Epithelial cell of esophagus (primary cell): ENCODE measurements around the gene NPIPB4.
"Not testable (repeated sequence)": the region's sequence is repeated elsewhere in the genome, so short reads cannot be mapped to it uniquely, and the experiment has no call there.

Experiments
- DNase-seq: peaks from one replicate; pipeline ENCODE4 v3.0.0; 2010; ENCODE audit warnings: low read depth
- H3K4me3 ChIP-seq: 2 replicates; pipeline ENCODE4 v1.5.1; 2011; ENCODE audit warnings: mild to moderate bottlenecking, low read length, control low read depth
- TF ChIP-seq, protein P1 (sequence below): IDR thresholded peaks from 2 replicates; pipeline ENCODE4 v1.5.1; 2011; ENCODE audit warnings: low read depth, mild to moderate bottlenecking, low read length, control low read depth, inconsistent platforms; ENCODE audit not compliant: insufficient read depth; ENCODE audit errors: missing control alignments

The NPIPB4 gene

DNA sequence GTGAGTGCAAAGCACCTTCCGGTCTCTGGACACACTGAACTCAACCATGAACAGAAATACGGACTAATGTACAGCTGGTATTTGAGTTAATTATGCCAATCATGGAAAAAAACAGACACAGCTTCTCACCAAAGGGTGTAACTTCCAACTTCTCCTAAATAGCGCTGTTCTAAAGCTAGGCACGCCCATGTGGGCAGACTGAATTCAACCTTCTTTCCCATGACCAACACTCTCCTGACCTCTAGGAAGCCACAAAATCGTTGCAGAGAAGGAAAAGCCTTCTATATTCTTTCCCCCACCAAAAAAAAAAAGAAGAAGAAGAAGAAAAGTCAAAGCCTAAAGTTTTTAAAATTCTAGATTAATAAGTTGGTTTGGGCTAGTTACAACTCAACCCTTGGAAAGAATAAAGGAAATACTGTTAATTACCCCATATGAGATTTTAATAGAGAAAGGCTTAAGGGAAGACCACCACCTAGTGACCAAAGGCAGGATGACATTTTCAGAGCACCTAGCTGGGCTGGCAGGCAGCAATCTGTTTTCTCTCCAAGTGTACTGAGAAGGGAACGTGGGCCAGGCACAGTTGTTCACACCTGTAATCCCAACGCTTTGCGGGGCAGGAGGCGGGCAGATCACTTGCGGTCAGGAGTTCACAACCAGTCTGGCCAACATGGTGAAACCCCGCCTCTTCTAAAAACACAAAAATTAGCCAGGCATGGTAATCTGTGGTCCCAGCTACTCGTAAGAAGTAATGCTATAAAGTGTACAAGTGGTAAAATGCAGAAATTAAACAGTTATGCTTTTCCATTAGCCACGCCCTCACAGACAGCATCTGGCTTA is 55.8 kb downstream of the NPIPB4 start:
- peak; percentile 63 for DNase-seq
- TF ChIP-seq, protein P1, sequence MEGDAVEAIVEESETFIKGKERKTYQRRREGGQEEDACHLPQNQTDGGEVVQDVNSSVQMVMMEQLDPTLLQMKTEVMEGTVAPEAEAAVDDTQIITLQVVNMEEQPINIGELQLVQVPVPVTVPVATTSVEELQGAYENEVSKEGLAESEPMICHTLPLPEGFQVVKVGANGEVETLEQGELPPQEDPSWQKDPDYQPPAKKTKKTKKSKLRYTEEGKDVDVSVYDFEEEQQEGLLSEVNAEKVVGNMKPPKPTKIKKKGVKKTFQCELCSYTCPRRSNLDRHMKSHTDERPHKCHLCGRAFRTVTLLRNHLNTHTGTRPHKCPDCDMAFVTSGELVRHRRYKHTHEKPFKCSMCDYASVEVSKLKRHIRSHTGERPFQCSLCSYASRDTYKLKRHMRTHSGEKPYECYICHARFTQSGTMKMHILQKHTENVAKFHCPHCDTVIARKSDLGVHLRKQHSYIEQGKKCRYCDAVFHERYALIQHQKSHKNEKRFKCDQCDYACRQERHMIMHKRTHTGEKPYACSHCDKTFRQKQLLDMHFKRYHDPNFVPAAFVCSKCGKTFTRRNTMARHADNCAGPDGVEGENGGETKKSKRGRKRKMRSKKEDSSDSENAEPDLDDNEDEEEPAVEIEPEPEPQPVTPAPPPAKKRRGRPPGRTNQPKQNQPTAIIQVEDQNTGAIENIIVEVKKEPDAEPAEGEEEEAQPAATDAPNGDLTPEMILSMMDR = peak; percentile 54
- H3K4me3 ChIP-seq = not testable (repeated sequence)

DNA sequence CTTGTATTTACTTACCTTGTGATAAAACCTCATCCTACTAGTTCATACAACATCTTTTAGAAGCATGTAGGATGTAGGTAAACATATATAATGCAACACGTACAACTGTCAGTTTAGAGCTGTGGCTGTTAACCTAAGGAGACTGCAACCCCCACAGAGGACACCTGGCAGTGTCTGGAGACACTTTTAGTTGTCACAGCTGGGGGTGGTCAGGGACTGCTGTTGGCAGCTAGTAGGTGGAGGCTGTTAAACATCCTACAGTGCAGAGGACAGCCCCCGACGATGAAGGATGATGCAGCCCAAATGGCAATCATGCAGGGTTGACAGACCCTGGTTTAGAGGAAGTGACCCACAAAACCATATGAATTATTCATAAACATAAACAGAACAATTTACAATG is 59.0 kb downstream of the NPIPB4 start:
- H3K4me3 ChIP-seq, DNase-seq: not testable (repeated sequence)

DNA sequence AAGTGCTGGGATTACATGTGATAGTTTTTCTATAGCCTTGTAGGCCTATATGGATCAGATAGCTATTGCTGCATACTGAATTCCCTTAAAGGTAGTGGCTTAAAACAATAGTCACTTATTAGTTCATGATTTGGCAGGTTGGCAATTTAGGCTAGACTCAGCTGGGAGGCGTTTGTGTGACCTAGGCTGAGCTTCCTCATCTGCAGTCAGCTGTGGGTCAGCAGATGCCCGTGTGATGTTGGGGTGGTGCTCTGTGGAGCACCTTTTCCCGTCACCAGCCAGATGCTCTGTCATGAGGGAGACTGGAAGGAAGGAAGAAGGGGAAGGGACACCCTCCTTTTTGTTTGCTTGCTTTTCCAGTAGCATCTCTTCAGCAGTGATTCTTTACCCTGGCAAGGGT is 64.2 kb downstream of the NPIPB4 start:
- DNase-seq, H3K4me3 ChIP-seq: not testable (repeated sequence)

DNA sequence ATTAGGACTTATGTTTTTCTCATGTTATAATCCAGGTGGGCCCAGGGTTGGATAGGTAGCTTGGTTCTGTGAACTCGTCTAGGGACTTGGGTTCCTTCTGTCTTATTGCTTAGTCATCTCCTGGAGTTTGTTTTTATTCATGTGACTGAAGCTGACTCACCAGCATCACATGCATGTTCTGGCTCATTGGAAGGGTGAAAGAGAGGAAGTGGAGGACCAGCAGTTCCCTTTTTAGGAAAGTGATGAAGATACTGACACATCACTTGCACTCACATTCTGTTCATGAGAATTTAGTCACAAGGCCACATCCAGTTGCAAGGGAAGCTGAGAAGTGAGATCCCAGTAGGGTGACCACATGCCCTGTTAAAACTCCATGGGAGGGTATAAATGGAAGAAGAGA is 67.0 kb downstream of the NPIPB4 start:
- H3K4me3 ChIP-seq, DNase-seq: not testable (repeated sequence)
